IPS-NIHi7 (cell line): ENCODE measurements around the gene SLC39A9.

Experiments
- DNase-seq: peaks from one replicate; pipeline ENCODE4 v3.0.0; 2012; ENCODE audit warnings: mixed read lengths; ENCODE audit errors: extremely low spot score

The SLC39A9 gene

GRCh38 chr14:69398053-69398817 lies at the start of gene SLC39A9, which contains the start of gene ERH:
SLC39A9 (plus strand) TSS chr14:69398692; CDS start chr14:69399370, 678 bp downstream.
ERH (minus strand) TSS chr14:69398299; CDS start chr14:69398233, 66 bp downstream.
- peak; percentile 93 for DNase-seq

GRCh38 chr14:69349091-69349777 lies 49.3 kb upstream of the SLC39A9 start:
- DNase-seq = no peak

GRCh38 chr14:69350892-69351291 lies 47.6 kb upstream of the SLC39A9 start:
- no peak for DNase-seq

- no peak for DNase-seq
Observed at GRCh38 chr14:69351385-69351784, 47.1 kb upstream of the SLC39A9 start.

- DNase-seq = no peak
Observed at GRCh38 chr14:69351911-69352310, 46.6 kb upstream of the SLC39A9 start.

GRCh38 chr14:69353168-69353567 lies 45.3 kb upstream of the SLC39A9 start:
- no peak for DNase-seq

- no peak for DNase-seq
Observed at GRCh38 chr14:69354383-69355153, 43.9 kb upstream of the SLC39A9 start.

GRCh38 chr14:69355154-69355597 lies 43.3 kb upstream of the SLC39A9 start:
- DNase-seq = no peak

GRCh38 chr14:69355607-69356281 lies 42.7 kb upstream of the SLC39A9 start:
- DNase-seq = no peak

GRCh38 chr14:69356903-69357543 lies 41.5 kb upstream of the SLC39A9 start:
- DNase-seq = no peak

GRCh38 chr14:69357544-69358200 lies 40.8 kb upstream of the SLC39A9 start:
- DNase-seq = no peak

GRCh38 chr14:69358233-69358963 lies 40.1 kb upstream of the SLC39A9 start:
- DNase-seq = no peak

- DNase-seq = no peak
Observed at GRCh38 chr14:69358966-69359365, 39.5 kb upstream of the SLC39A9 start.

- no peak for DNase-seq
Observed at GRCh38 chr14:69360438-69361108, 37.9 kb upstream of the SLC39A9 start.

GRCh38 chr14:69363055-69363454 lies 35.4 kb upstream of the SLC39A9 start:
- peak; percentile 75 for DNase-seq

- no peak for DNase-seq
Observed at GRCh38 chr14:69363964-69364363, 34.5 kb upstream of the SLC39A9 start.

GRCh38 chr14:69364378-69364777 lies 34.1 kb upstream of the SLC39A9 start:
- DNase-seq = no peak

GRCh38 chr14:69366069-69366468 lies 32.4 kb upstream of the SLC39A9 start:
- no peak for DNase-seq

- no peak for DNase-seq
Observed at GRCh38 chr14:69366761-69367160, 31.7 kb upstream of the SLC39A9 start.
